Measurements from ENCODE around the gene MTUS2. TPM values are rescaled to one million over a fixed set of nuclear protein-coding genes. Genes with fewer than 3 reads are reported as not detected.

The MTUS2 gene
- total and polyA plus RNA-seq, 2 donors from 2014 or later: 0.06 to 0.22 TPM

- Histone ChIP-seq H3K9me3 (ENCODE audit: control insufficient read depth in 2 of 3, insufficient read depth in 1 of 3, low read length in 3 of 3) (no peaks in the 10 kb centered on the region), H3K9ac (ENCODE audit: low read length in 3 of 3) (no peak overlapping the region), H3K27ac (ENCODE audit: low read depth in 2 of 2, low read length in 2 of 2) (no peak overlapping the region), H3K27me3 (ENCODE audit: control insufficient read depth, insufficient read depth, low read length) (no peaks in the 10 kb centered on the region), H3K36me3 (ENCODE audit: control insufficient read depth in 2 of 3, insufficient read depth in 3 of 3, low read length in 3 of 3) (no peaks in the 10 kb centered on the region), H3K4me1 (ENCODE audit: control insufficient read depth in 2 of 3, insufficient read depth in 2 of 3, low read depth in 1 of 3, low read length in 3 of 3) (no peaks in the 10 kb centered on the region), H3K4me3 (ENCODE audit: low read length in 3 of 3) (no peak overlapping the region)
- no peak for DNase-seq
- intact Hi-C loops (cut with DNase I): no loop called here
- FAIRE-seq: no peak
- no peak for TF ChIP-seq CTCF (IDR thresholded peaks at IDR 0.05; ENCODE audit: borderline replicate concordance, extremely low read depth, insufficient read depth)
Observed at GRCh38 chr13:29131159-29131558, 311.0 kb downstream of the MTUS2 start.

- intact Hi-C loops (cut with DNase I): no loop called here
- FAIRE-seq (no peak), DNase-seq (no peak)
- Histone ChIP-seq H3K36me3 (ENCODE audit: control insufficient read depth in 2 of 3, insufficient read depth in 3 of 3, low read length in 3 of 3) (no peaks in the 10 kb centered on the region), H3K4me3 (ENCODE audit: low read length in 3 of 3) (no peak overlapping the region), H3K4me1 (ENCODE audit: control insufficient read depth in 2 of 3, insufficient read depth in 2 of 3, low read depth in 1 of 3, low read length in 3 of 3) (no peaks in the 10 kb centered on the region), H3K9me3 (ENCODE audit: control insufficient read depth in 2 of 3, insufficient read depth in 1 of 3, low read length in 3 of 3) (no peaks in the 10 kb centered on the region), H3K27me3 (ENCODE audit: control insufficient read depth, insufficient read depth, low read length) (no peaks in the 10 kb centered on the region), H3K27ac (ENCODE audit: low read depth in 2 of 2, low read length in 2 of 2) (no peak overlapping the region), H3K9ac (ENCODE audit: low read length in 3 of 3) (no peak overlapping the region)
- TF ChIP-seq CTCF (IDR thresholded peaks at IDR 0.05; ENCODE audit: borderline replicate concordance, extremely low read depth, insufficient read depth): no peak
Observed at GRCh38 chr13:29131881-29132668, 311.9 kb downstream of the MTUS2 start.

GRCh38 chr13:29136341-29136740 is 316.2 kb downstream of the MTUS2 start:
- DNase-seq (no peak), FAIRE-seq (no peak)
- TF ChIP-seq CTCF (IDR thresholded peaks at IDR 0.05; ENCODE audit: borderline replicate concordance, extremely low read depth, insufficient read depth): no peak
- Histone ChIP-seq H3K9ac (ENCODE audit: low read length in 3 of 3) (no peak overlapping the region), H3K27ac (ENCODE audit: low read depth in 2 of 2, low read length in 2 of 2) (no peak overlapping the region), H3K27me3 (ENCODE audit: control insufficient read depth, insufficient read depth, low read length) (no peaks in the 10 kb centered on the region), H3K4me3 (ENCODE audit: low read length in 3 of 3) (no peak overlapping the region), H3K4me1 (ENCODE audit: control insufficient read depth in 2 of 3, insufficient read depth in 2 of 3, low read depth in 1 of 3, low read length in 3 of 3) (no peaks in the 10 kb centered on the region), H3K9me3 (ENCODE audit: control insufficient read depth in 2 of 3, insufficient read depth in 1 of 3, low read length in 3 of 3) (no peaks in the 10 kb centered on the region), H3K36me3 (ENCODE audit: control insufficient read depth in 2 of 3, insufficient read depth in 3 of 3, low read length in 3 of 3) (no peaks in the 10 kb centered on the region)
- intact Hi-C loops (cut with DNase I): no loop called here

Measured in kidney (tissue), 14 donors.